ENCODE data around the gene TNPO3. TPM values are rescaled to one million over a fixed set of nuclear protein-coding genes. Genes with fewer than 3 reads are reported as not detected.

Gene TNPO3
- total RNA-seq, 4 donors from 2014 or later: 30.8 to 43.4 (median 34.4) TPM

- H3K9me3 ChIP-seq: no peaks in the 10 kb centered on the region
- DNase-seq (ENCODE audit: low spot score in 2 of 2): peak; percentile 47 to 57
- WGBS: 77% methylated on average over 9 of the region's 14 CpGs
- no peaks in the 10 kb centered on the region for H3K36me3 ChIP-seq
- H3K27ac ChIP-seq: no peak overlapping the region
- H3K4me3 ChIP-seq: no peak overlapping the region
- TF ChIP-seq CTCF (IDR thresholded peaks at IDR 0.05): no peak
- no peak for TF ChIP-seq POLR2AphosphoS5 (IDR thresholded peaks at IDR 0.05)
- no peak for TF ChIP-seq EP300 (IDR thresholded peaks at IDR 0.05)
- no peak for TF ChIP-seq POLR2A (IDR thresholded peaks at IDR 0.05)
- peaks cover 5% of the 10 kb centered on the region for H3K27me3 ChIP-seq
- peaks cover 7% of the 10 kb centered on the region for H3K4me1 ChIP-seq
These were observed 125.8 kb downstream of the TNPO3 start for GRCh38 chr7:128928882-128929788.

DNA sequence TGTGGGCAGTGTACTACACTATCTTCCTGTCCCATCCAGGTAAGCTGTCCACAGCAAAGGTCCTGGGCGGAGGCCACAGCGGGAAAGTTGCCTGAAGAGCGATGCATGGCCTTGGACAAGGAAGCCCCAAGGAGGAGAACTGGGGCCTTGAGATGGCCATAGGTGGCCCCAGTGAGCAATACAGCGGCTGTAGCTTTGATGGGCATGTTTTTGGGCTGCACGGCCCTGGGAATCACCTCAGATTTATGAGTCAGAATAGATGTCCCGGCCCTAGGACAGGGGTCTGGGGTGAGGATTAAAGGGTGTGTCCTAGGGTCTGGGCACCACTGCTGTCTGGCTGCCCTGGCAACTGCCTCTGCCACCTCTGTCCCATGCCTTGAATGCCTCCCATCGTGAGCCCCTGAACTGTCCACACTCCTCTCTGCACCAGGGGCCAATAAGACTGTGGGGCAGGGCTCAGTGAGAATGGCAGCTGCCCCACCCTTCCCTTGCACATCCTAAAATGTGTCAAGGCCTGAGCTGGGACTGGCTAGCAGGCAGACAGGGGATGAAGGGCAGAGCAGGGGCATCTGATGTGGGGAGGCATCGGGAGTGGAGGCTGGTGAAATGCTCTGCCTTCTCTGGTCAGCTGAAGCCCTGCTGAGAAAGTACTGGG is 126.6 kb downstream of the TNPO3 start:
- H3K9me3 ChIP-seq: no peaks in the 10 kb centered on the region
- H3K4me1 ChIP-seq: peaks cover 4% of the 10 kb centered on the region
- H3K27ac ChIP-seq: no peak overlapping the region
- TF ChIP-seq EP300 (IDR thresholded peaks at IDR 0.05) (no peak), POLR2AphosphoS5 (IDR thresholded peaks at IDR 0.05) (no peak), POLR2A (IDR thresholded peaks at IDR 0.05) (no peak), CTCF (IDR thresholded peaks at IDR 0.05) (no peak)
- peak in 1 of 2 donors; percentile 32 for DNase-seq (ENCODE audit: low spot score in 2 of 2)
- WGBS: 93% methylated on average over 7 of the region's 8 CpGs
- no peaks in the 10 kb centered on the region for H3K36me3 ChIP-seq
- H3K27me3 ChIP-seq: peaks cover 5% of the 10 kb centered on the region
- no peak overlapping the region for H3K4me3 ChIP-seq

DNA sequence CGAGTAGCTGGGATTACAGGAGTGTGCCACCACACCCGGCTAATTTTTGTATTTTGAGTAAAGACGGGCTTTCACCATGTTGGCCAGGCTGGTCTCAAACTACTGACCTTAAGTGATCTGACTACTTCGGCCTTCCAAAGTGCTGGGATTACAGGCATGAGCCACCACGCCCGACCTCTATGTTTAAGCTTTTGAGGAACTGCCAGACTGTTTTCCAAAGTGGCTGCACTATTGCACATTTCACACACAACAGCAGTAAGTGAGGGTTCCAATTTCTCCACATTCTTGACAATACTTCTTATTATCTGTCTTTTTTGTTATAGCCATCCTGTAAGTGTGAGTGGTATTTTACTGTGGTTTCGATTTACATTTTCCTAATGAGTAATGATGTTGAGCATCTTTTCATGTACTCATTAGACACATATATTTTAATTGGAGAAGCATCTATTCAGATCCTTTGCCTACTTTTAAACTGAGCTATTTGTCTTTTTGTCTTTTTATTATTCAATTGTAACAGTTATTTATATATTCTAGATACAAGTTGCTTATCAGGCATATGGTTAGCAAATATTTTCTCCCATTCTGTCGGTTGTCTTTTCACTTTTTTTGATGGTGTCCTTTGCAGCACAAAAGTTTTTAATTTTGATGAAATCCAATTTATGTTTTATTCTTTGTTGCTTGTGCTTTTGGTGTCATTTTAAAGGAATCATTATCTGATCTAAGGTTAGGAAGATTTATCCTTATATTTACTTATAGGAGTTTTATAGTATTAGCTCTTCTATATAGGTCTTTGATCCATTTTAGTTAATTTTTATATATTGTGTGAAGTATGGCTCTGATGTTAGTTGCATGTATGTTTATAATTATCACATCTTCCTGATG is 130.0 kb downstream of the TNPO3 start:
- Histone ChIP-seq H3K27me3 (peaks cover 23% of the 10 kb centered on the region), H3K4me1 (no peaks in the 10 kb centered on the region), H3K4me3 (no peak overlapping the region), H3K36me3 (no peaks in the 10 kb centered on the region), H3K9me3 (no peaks in the 10 kb centered on the region), H3K27ac (no peak overlapping the region)
- TF ChIP-seq CTCF (IDR thresholded peaks at IDR 0.05) (no peak), POLR2A (IDR thresholded peaks at IDR 0.05) (no peak), POLR2AphosphoS5 (IDR thresholded peaks at IDR 0.05) (no peak), EP300 (IDR thresholded peaks at IDR 0.05) (no peak)
- WGBS: 73% methylated on average over 8 of the region's 8 CpGs
- DNase-seq (ENCODE audit: low spot score in 2 of 2): no peak

- no peak for TF ChIP-seq EP300 (IDR thresholded peaks at IDR 0.05)
- no peak for TF ChIP-seq POLR2AphosphoS5 (IDR thresholded peaks at IDR 0.05)
- no peak for TF ChIP-seq POLR2A (IDR thresholded peaks at IDR 0.05)
- TF ChIP-seq CTCF (IDR thresholded peaks at IDR 0.05): no peak
- WGBS: 77% methylated on average over 5 of the region's 5 CpGs
- Histone ChIP-seq H3K4me1 (no peaks in the 10 kb centered on the region), H3K36me3 (no peaks in the 10 kb centered on the region), H3K9me3 (no peaks in the 10 kb centered on the region), H3K27me3 (peaks cover 24% of the 10 kb centered on the region), H3K27ac (no peak overlapping the region), H3K4me3 (no peak overlapping the region)
- DNase-seq (ENCODE audit: low spot score in 2 of 2): peak in 1 of 2 donors; percentile 61
These were observed 131.5 kb downstream of the TNPO3 start for GRCh38 chr7:128923411-128923800.

Data from suprapubic skin (tissue), 4 donors.